VCaP (cell line): ENCODE results near the gene WWC2.

ENCODE experiments used
- H3K27ac ChIP-seq: fragments of 450-650 bp; 2 replicates; pipeline ENCODE4 v1.5.1; 2017
- TF ChIP-seq, protein P1 (sequence below): fragments of 450-650 bp; conservative IDR thresholded peaks from 2 replicates; pipeline ENCODE4 v1.5.1; 2017; ENCODE audit warnings: mild to moderate bottlenecking, moderate library complexity

Gene WWC2

GRCh38 chr4:183101956-183102480 is 3.0 kb downstream of the WWC2 start:
- TF ChIP-seq, protein P1, sequence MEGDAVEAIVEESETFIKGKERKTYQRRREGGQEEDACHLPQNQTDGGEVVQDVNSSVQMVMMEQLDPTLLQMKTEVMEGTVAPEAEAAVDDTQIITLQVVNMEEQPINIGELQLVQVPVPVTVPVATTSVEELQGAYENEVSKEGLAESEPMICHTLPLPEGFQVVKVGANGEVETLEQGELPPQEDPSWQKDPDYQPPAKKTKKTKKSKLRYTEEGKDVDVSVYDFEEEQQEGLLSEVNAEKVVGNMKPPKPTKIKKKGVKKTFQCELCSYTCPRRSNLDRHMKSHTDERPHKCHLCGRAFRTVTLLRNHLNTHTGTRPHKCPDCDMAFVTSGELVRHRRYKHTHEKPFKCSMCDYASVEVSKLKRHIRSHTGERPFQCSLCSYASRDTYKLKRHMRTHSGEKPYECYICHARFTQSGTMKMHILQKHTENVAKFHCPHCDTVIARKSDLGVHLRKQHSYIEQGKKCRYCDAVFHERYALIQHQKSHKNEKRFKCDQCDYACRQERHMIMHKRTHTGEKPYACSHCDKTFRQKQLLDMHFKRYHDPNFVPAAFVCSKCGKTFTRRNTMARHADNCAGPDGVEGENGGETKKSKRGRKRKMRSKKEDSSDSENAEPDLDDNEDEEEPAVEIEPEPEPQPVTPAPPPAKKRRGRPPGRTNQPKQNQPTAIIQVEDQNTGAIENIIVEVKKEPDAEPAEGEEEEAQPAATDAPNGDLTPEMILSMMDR: no peak
- H3K27ac ChIP-seq: no peak overlapping the region

GRCh38 chr4:183105092-183105491 is 6.0 kb downstream of the WWC2 start:
- H3K27ac ChIP-seq: no peak overlapping the region
- TF ChIP-seq, protein P1: no peak

DNA sequence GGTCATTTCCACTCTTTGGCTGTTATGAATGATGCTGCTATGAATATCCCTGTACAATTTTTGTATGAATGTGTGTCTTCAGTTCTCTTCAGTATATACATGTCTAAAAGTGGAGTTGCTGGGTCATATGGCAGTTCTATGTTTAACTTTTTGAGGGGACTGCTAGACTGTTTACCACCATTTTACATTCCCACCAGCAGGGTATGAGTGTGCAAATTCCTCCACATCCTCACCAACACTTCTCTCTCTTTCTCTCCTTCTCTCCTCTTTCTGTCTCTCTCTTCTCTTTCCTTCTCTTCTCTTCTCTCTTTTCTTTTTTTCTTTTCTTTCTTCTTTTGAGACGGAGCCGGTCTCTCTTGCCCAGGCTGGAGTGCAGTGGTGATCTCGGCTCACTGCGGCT is 7.8 kb downstream of the WWC2 start:
- H3K27ac ChIP-seq: no peak overlapping the region
- TF ChIP-seq, protein P1: no peak

GRCh38 chr4:183107891-183108459 is 8.9 kb downstream of the WWC2 start:
- TF ChIP-seq, protein P1: no peak
- no peak overlapping the region for H3K27ac ChIP-seq

GRCh38 chr4:183110244-183110643 is 11.2 kb downstream of the WWC2 start:
- H3K27ac ChIP-seq: no peak overlapping the region
- TF ChIP-seq, protein P1: no peak

GRCh38 chr4:183111452-183111885 is 12.4 kb downstream of the WWC2 start:
- TF ChIP-seq, protein P1: no peak
- no peak overlapping the region for H3K27ac ChIP-seq

DNA sequence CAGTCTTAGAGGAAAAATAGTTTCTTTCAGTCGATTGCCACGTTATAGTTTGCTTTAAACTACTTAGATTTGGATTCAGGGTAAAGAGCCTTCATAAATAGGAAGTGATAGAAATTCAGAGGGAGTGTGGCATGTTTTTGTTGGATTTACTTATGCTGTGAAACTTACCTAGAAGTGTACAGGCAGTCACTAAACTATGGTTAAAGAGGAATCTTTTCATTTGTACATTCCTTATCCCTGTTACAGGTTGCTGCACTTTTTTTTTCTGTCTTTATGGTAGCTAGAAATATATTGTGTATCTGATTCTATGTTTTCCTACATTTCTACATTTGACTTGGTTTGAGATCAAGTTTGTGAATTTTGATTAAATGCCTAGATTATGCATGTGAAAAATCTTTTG is 19.1 kb downstream of the WWC2 start:
- no peak overlapping the region for H3K27ac ChIP-seq

More for the DNA sequence above, 19.1 kb downstream of the WWC2 start:
- TF ChIP-seq, protein P1: no peak
